ENCODE results near the gene ZNF333.

- TF ChIP-seq, protein P1, sequence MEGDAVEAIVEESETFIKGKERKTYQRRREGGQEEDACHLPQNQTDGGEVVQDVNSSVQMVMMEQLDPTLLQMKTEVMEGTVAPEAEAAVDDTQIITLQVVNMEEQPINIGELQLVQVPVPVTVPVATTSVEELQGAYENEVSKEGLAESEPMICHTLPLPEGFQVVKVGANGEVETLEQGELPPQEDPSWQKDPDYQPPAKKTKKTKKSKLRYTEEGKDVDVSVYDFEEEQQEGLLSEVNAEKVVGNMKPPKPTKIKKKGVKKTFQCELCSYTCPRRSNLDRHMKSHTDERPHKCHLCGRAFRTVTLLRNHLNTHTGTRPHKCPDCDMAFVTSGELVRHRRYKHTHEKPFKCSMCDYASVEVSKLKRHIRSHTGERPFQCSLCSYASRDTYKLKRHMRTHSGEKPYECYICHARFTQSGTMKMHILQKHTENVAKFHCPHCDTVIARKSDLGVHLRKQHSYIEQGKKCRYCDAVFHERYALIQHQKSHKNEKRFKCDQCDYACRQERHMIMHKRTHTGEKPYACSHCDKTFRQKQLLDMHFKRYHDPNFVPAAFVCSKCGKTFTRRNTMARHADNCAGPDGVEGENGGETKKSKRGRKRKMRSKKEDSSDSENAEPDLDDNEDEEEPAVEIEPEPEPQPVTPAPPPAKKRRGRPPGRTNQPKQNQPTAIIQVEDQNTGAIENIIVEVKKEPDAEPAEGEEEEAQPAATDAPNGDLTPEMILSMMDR (IDR thresholded peaks at IDR 0.05) = no peak
- TF ChIP-seq POLR2A (IDR thresholded peaks at IDR 0.05) = no peak
Measured at GRCh38 chr19:14735915-14736314, 46.1 kb downstream of the ZNF333 start.

All from prostate gland (tissue), 2 donors.